Measurements from ENCODE around the gene TRIP10. TPM values are rescaled to one million over a fixed set of nuclear protein-coding genes. Genes with fewer than 3 reads are reported as not detected.

The TRIP10 gene
- polyA plus RNA-seq, 5 donors = 90.7 to 113 (median 98.9) TPM

- DNase-seq = no peak
Measured at GRCh38 chr19:6724631-6725492, 14.6 kb upstream of the TRIP10 start.

GRCh38 chr19:6725513-6726231, 13.8 kb upstream of the TRIP10 start:
- no peak for DNase-seq

- no peak for DNase-seq
Measured at GRCh38 chr19:6728346-6728745, 11.1 kb upstream of the TRIP10 start.

GRCh38 chr19:6729573-6730152, 9.8 kb upstream of the TRIP10 start:
- DNase-seq = no peak

- DNase-seq = peak; percentile 23 to 37
Measured at GRCh38 chr19:6730153-6730804, 9.2 kb upstream of the TRIP10 start.

GRCh38 chr19:6730941-6731670, 8.4 kb upstream of the TRIP10 start:
- DNase-seq = no peak

- no peak for DNase-seq
Measured at GRCh38 chr19:6731822-6732221, 7.7 kb upstream of the TRIP10 start.

- DNase-seq = no peak
Measured at GRCh38 chr19:6732803-6733337, 6.6 kb upstream of the TRIP10 start.

GRCh38 chr19:6733338-6734095, 6.0 kb upstream of the TRIP10 start:
- DNase-seq = no peak

GRCh38 chr19:6734096-6734696, 5.3 kb upstream of the TRIP10 start:
- no peak for DNase-seq

- no peak for DNase-seq
Measured at GRCh38 chr19:6735181-6735911, 4.1 kb upstream of the TRIP10 start.

- DNase-seq = peak; percentile 68 to 73
Measured at GRCh38 chr19:6736169-6736916, 3.1 kb upstream of the TRIP10 start.

GRCh38 chr19:6736917-6737283, 2.6 kb upstream of the TRIP10 start:
- DNase-seq = no peak

GRCh38 chr19:6737284-6737872, 2.1 kb upstream of the TRIP10 start, which contains the start of gene GPR108:
Gene GPR108 (minus strand): TSS chr19:6737580. CDS start chr19:6737576, 4 bp downstream.
- peak; percentile 100 for DNase-seq

GRCh38 chr19:6737873-6738786, 1.4 kb upstream of the TRIP10 start:
- DNase-seq = peak; percentile 75 to 80

GRCh38 chr19:6738787-6739389, 592 bp upstream of the TRIP10 start:
- DNase-seq = peak in 1 of 2 donors; percentile 55
